GM23248 (cell line): ENCODE results near the gene USP22.

Experiments used
- EZH2 ChIP-seq: fragments of 200-600 bp; sonication (generic); IDR thresholded peaks from 2 replicates; pipeline ENCODE4 v1.6.1; 2018; ENCODE audit warnings: antibody characterized with exemption, mild to moderate bottlenecking; ENCODE audit not compliant: insufficient read depth, poor library complexity, severe bottlenecking
- EZH2phosphoT487 ChIP-seq: fragments of 200-600 bp; sonication (generic); IDR thresholded peaks from 2 replicates; pipeline ENCODE4 v1.6.1; 2018; ENCODE audit warnings: antibody characterized with exemption, moderate library complexity, mild to moderate bottlenecking, low read depth; ENCODE audit not compliant: insufficient read depth

DNA sequence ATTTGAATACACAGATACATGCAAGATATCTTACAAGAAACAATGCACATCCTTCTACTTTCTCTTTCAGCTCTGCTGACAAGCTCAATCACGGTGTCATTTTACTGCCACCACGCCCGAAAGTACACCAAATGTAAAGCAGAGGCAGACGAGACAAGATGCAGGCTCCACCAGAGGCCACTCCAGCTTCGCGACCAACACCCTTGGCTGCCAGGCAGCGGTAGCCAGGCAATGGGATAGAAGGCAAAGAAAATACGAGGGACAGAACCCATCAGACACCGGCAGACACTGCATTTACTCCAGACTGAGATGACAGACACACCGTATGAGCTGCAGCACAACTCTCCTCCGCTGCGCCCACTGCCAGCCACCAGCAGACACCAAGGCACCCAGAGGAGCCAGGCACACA lies 41.0 kb downstream of the USP22 start:
- TF ChIP-seq EZH2phosphoT487 (no peak), EZH2 (no peak)
